Stimulated activated naive CD4-positive, alpha-beta T cell treated with Interleukin-2 at 50 U/mL for 16 hours (primary cell): Measurements from ENCODE around the gene IGF1R.

Experiments
- DNase-seq: peaks from one replicate; lab custom pipeline; 2025; lab: John Stamatoyannopoulos, UW

Gene IGF1R

GRCh38 chr15:98648654-98649471, 524 bp downstream of the IGF1R start:
- peak; percentile 9 for DNase-seq

GRCh38 chr15:98649472-98650416, 1.4 kb downstream of the IGF1R start:
- peak; percentile 19 for DNase-seq

- DNase-seq = peak; percentile 13
Measured at GRCh38 chr15:98650417-98651035, 2.2 kb downstream of the IGF1R start.

GRCh38 chr15:98651036-98651481, 2.7 kb downstream of the IGF1R start:
- DNase-seq = peak; percentile 10

- DNase-seq = no peak
Measured at GRCh38 chr15:98651581-98652220, 3.4 kb downstream of the IGF1R start.

GRCh38 chr15:98653686-98654085, 5.3 kb downstream of the IGF1R start:
- no peak for DNase-seq

GRCh38 chr15:98654790-98655360, 6.5 kb downstream of the IGF1R start:
- DNase-seq = no peak

- DNase-seq = no peak
Measured at GRCh38 chr15:98655732-98656131, 7.4 kb downstream of the IGF1R start.

- DNase-seq = no peak
Measured at GRCh38 chr15:98657721-98658120, 9.4 kb downstream of the IGF1R start.

GRCh38 chr15:98658831-98659699, 10.7 kb downstream of the IGF1R start:
- DNase-seq = peak; percentile 6

GRCh38 chr15:98660055-98660454, 11.7 kb downstream of the IGF1R start:
- DNase-seq = no peak

- no peak for DNase-seq
Measured at GRCh38 chr15:98663045-98663444, 14.7 kb downstream of the IGF1R start.

- DNase-seq = no peak
Measured at GRCh38 chr15:98663606-98664005, 15.3 kb downstream of the IGF1R start.

GRCh38 chr15:98666441-98666840, 18.1 kb downstream of the IGF1R start:
- DNase-seq = no peak

- DNase-seq = no peak
Measured at GRCh38 chr15:98666841-98667240, 18.5 kb downstream of the IGF1R start.

GRCh38 chr15:98667521-98668179, 19.3 kb downstream of the IGF1R start:
- no peak for DNase-seq

- DNase-seq = peak; percentile 10
Measured at GRCh38 chr15:98668566-98669308, 20.4 kb downstream of the IGF1R start.

- no peak for DNase-seq
Measured at GRCh38 chr15:98669638-98670037, 21.3 kb downstream of the IGF1R start.
